ENCODE measurements around the gene MACROD2.

Gene MACROD2

DNA sequence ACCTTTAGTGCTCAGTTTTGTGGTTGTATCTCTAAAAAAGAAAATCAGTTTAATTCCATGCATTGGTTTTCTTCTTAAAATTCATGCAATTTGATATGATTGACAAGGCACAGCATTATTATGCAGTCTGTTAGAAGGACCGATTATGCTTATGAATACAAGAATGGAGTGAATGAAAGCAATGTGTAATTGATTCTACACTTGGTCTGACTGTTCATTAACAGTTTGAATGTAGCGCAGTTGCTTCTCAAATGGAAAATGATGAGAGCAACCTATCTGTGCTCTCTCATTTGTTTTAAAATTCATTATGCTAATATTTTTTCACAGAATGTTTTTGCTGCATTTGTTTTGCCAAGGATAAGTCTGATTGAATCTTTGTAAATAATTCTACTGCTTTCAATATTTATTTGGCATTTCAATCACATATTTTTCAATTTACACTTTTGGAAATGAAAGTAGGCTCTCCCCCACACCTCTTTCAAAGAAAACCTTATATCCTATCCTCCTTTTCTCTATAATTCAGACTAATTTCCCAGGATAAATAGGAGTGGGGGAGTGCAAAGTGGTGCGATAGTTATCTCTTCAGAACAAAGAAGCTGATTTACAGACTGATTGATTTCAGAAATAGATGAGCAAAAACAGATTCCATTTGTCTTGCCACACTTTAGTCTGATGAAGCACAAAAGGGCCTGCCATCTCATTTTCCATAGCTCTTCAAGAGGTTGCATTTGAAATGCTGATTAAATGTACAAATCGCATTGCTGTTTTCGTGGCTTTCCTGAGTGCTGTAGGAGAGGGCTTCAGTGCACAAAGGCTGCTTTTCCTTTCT lies 1227.4 kb downstream of the MACROD2 start:
- no peak overlapping the region for H3K4me3 ChIP-seq (ENCODE audit: low read length)
- TF ChIP-seq ZNF274 (IDR thresholded peaks at IDR 0.05; ENCODE audit: low read depth, low read length) = no peak

DNA sequence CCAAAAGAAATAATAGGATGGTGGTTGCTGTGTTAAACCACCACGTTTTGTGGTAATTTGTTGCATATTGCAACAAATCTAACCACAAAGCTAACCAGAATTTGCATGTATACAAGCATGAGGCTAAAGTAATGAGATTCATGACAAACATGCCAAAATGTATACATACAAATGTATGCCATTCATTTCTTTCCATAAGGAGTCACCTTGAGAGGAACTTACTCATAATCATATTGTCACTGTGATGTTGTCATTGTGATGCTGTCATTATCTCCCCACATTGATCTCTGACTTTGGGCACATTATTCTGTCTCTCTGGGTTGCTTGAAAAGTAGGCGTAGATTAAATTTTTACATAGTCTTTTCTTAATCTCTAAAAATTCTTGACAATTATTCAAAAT lies 1228.9 kb downstream of the MACROD2 start:
- H3K4me3 ChIP-seq (ENCODE audit: low read length) = no peak overlapping the region
- TF ChIP-seq ZNF274 (IDR thresholded peaks at IDR 0.05; ENCODE audit: low read depth, low read length) = no peak

DNA sequence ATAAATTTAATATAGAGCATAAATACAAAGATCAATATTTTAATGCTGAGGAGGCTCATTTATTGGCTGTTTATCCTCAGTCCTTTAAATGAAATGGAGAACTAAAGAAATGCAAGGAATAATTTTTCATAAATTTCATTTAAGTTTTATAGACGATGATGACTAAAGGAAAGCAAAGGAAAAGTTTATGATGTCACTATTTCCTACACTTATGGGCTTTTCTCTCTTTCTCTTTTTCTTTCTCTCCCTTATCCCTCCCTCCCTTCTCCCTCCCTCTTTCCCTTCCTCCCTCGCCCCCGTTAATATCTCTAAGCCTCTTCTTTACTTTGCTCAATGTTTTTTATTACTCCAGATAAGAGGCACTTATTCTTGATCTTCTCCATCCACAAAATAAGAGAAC lies 1231.8 kb downstream of the MACROD2 start:
- no peak overlapping the region for H3K4me3 ChIP-seq (ENCODE audit: low read length)
- TF ChIP-seq ZNF274 (IDR thresholded peaks at IDR 0.05; ENCODE audit: low read depth, low read length) = no peak

DNA sequence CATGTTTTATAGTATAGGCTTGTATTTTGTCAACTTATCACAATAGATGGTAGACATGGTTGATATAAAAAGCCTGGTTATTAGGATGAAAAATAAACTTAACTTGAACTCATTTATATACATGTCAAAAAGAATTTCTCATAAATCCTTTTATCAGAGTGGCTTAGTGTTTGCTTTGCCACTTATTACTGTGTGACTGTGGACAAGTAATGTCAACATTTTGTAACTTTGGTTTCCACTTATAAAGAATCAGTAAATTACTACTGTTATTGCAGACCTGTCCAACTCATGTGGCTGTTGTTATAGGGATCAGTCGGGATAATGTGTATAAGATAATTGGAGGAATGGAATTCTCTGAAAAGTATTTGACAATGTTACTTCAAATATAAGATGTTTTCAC lies 1236.9 kb downstream of the MACROD2 start:
- H3K4me3 ChIP-seq (ENCODE audit: low read length) = no peak overlapping the region
- TF ChIP-seq ZNF274 (IDR thresholded peaks at IDR 0.05; ENCODE audit: low read depth, low read length) = no peak

DNA sequence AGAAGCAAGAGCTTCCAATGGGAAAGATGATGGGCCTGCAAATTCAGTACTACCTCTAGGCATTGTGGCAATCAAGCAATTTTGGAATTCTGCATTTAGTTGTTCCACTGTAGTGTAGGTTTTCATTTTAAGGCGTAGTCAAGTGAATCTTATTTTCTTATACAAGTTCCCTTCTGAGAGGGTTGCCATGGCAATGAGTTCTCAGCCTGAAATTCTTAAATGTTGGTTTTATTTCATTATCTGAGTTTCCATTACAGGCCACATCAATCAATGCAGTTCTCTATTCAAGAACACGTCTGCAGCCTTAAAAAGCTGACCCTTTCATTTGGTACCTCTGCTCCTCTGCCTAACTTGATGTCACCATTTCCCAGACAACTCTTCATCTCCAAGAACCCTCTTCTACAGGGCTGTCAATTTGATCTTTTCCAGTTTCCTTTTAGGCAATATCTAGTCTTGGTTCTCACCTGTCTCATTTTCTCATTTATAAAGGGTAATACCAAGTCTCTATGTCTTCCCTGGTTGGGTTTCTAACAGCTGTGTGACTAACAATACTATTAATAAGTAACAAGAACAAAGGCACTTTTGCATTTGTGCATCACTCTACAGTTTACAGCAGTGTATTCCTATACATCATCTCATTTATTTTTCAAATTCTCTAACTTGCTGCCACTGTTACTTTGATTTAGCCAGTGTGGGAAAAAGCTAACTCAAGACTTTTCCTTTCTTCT lies 1240.3 kb downstream of the MACROD2 start:
- no peak for TF ChIP-seq ZNF274 (IDR thresholded peaks at IDR 0.05; ENCODE audit: low read depth, low read length)
- H3K4me3 ChIP-seq (ENCODE audit: low read length) = no peak overlapping the region

DNA sequence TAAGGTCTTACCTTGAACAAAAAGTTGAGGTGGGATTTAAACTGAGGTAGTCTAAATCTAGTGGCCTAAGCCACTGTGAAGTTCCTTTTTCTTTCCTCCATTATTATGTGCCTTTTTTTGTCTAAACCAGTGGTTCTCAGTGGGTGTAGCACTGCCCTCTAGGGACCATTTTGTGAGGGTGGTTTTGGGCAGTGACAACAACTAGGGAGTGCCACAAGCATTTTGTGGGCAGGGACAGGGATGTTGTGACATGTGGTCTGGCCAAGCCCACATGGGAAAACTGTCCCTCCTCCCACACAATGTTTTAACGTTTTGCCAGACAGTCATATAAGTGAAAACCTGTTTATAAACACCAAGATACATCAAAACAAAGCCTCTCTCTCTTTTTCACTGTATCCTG lies 1241.5 kb downstream of the MACROD2 start:
- no peak for TF ChIP-seq ZNF274 (IDR thresholded peaks at IDR 0.05; ENCODE audit: low read depth, low read length)

DNA sequence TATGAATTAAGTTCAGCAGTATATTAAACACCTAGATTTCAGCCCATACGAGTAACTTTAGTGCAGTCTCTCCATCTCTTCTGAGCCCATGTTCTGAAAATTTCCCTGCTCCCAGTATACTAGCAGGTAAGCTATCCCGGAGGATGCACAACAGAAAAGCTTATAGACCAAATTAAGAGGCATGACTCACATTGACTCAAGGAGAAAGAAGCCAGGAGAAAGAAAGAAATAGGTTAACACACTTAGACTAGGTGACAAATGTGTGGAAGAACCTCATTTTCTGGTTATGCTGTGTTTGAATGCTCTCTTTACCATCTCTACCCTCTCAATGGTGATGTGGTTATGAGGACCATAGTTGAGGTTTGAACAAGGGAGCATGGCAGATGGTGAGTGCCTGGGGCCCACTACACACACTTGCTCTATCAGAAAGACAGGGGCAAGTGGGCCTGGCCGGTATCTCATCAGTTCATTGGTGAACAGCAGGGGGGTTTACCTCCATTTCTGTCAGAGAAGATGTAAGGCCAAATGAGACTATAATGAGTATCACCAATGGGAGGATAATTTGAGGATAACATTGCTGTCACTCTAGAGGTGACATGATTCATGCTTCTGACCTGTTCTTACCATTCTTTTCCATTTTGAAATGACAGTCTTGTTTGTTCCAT lies 1244.4 kb downstream of the MACROD2 start:
- H3K4me3 ChIP-seq (ENCODE audit: low read length) = no peak overlapping the region
- no peak for TF ChIP-seq ZNF274 (IDR thresholded peaks at IDR 0.05; ENCODE audit: low read depth, low read length)

More for the DNA sequence above, 1241.5 kb downstream of the MACROD2 start:
- no peak overlapping the region for H3K4me3 ChIP-seq (ENCODE audit: low read length)

DNA sequence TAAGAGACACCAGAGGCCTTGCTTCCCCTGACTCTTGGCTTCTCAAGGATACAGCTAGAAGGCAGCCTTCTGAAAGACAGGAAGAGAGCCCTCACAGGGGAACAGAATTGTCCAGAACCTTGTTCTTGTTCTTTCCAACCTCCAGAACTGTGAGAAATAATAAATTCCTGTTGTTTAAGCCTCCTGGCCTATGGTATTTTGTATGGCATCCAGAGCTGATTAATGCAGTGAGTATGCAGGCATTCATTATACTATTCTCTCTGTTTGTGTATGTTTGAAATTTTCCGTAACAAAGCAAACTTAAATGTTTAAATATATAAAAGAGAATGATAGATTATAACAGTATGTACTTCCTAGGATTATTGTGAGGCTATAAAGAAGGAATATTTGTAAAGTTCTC lies 1245.5 kb downstream of the MACROD2 start:
- no peak for TF ChIP-seq ZNF274 (IDR thresholded peaks at IDR 0.05; ENCODE audit: low read depth, low read length)
- no peak overlapping the region for H3K4me3 ChIP-seq (ENCODE audit: low read length)

DNA sequence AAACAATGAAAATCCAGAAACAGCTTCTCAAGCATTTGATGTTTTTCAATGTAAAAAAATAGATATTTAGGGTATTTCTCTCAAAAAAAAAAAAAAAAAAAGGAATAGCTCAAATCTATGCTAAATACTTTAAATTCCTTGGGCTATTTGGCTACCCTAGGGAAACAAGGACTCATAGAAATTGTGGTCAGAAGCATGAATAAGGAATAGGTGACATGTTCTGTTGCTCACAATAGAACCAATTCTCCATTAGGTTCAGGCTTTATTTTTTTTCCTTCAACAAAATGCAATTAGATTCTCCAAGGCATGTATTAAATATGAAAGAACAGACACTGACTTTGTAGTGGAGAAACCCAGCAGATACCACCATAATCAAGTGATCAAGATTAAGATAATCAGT lies 1246.4 kb downstream of the MACROD2 start:
- H3K4me3 ChIP-seq (ENCODE audit: low read length) = no peak overlapping the region
- no peak for TF ChIP-seq ZNF274 (IDR thresholded peaks at IDR 0.05; ENCODE audit: low read depth, low read length)

DNA sequence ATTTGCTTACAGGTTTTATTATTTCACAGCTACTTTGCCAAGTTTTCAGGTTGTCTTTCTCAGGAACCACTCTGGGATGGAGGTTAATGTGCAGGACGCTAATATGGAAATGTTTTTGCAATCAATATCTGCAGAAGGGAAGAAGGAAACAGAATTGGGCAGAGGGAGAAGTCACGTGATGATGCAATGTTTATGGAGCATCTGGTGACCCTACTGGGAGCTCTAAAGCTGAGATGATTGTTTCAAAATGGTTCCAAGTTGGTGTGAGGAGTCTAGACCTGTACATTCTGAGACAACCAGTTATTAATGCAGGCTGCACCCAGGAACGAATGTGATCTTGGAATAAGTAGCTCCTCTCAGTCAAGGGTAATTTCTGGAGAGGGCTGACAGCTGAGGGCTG lies 1247.5 kb downstream of the MACROD2 start:
- TF ChIP-seq ZNF274 (IDR thresholded peaks at IDR 0.05; ENCODE audit: low read depth, low read length) = no peak
- no peak overlapping the region for H3K4me3 ChIP-seq (ENCODE audit: low read length)

DNA sequence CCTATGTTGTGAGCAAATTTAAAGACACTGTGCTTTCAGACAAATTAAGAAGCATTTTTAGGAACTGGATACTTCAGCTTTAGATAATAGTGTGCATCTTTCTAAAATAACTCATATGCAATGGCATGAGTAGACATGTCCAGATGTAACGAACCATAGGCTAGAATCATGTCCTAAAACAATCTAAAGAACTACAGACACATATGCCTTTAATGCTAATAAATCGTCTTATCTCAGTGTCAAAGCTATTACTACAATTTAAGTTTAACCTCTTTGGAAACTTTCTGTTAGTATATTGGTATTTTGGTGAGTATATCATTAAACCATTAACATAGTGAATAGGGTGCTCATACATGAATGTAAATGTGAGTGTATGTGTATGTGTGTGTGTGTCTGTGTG lies 1250.6 kb downstream of the MACROD2 start:
- H3K4me3 ChIP-seq (ENCODE audit: low read length) = no peak overlapping the region
- no peak for TF ChIP-seq ZNF274 (IDR thresholded peaks at IDR 0.05; ENCODE audit: low read depth, low read length)

DNA sequence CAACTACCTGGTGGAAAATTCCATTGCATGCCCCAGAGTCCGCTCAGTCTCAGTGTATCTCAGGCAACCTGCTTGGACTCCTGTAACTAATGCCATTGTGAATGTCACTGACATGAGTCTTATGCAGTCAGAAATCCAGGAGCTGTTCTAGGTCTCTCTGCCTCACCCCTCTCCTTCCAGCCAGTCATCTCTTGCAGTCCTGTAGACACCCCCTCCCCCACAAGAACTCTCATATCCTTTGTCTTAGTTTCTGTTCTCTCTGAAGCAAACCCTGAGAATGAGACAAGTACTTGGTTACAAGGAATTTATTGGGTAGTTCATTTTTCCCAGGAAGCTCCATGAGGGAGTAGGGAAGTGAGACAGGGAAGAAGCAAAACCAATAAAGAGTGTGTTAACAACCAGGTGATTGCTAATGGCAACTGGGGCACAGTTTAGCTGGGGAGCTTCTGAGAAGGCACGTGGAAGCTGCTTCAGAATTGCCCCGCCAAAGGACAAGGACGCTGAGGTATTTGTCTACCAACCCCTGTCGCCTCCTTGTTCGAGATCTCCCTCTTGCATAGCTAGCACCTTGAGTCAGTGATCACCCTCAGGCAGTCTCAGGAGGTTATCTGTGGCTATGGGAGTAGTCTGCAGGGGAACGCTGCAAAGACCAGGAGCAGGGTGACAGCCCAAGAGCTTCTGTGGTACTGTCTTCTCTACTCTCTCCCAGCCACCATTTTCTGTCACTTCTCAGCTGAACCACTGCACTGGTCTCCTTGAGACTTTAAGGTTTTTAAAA lies 1253.5 kb downstream of the MACROD2 start:
- TF ChIP-seq ZNF274 (IDR thresholded peaks at IDR 0.05; ENCODE audit: low read depth, low read length) = no peak
- no peak overlapping the region for H3K4me3 ChIP-seq (ENCODE audit: low read length)

DNA sequence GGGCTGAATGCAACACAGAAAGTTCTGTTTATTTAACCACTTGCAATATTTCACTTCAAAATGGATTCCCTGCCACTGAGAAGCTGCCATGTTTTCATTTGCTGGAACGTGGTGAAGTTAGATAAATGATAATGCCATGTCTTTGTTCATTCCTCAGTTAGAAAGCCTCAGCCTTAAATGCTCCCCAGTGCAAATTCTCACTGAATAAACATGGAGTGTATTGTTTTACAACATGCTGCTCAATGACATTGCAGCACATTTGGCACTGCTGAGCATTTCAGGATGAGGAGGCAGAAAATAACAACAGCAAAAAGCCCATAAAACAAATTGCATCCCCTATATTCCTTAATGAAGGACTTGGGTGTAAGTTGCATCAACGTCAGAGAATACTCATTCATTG lies 1255.9 kb downstream of the MACROD2 start:
- H3K4me3 ChIP-seq (ENCODE audit: low read length) = no peak overlapping the region
- TF ChIP-seq ZNF274 (IDR thresholded peaks at IDR 0.05; ENCODE audit: low read depth, low read length) = no peak

DNA sequence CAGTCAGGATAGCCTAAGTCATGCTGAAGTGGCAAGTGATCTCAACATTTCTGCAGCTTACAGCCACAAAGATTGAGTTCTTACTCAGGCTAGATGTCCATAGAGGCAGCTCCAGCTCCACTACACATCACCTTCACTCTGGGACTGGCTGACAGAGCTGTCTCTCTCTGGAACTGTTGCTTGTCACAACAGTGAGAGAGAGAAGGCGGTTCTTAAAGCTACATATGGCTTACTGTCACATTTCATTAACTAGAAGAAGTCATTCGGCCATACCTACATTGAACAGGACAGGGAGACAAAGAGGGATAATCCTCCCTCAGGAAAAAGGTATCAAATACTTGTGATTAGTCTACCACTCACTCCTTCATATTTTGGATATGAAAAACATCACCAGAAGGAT lies 1257.0 kb downstream of the MACROD2 start:
- no peak for TF ChIP-seq ZNF274 (IDR thresholded peaks at IDR 0.05; ENCODE audit: low read depth, low read length)
- no peak overlapping the region for H3K4me3 ChIP-seq (ENCODE audit: low read length)

Measured in GM08714 (cell line).